H1 (cell line): ENCODE results near the gene CELF2. TPM values are rescaled to one million over a fixed set of nuclear protein-coding genes. Genes with fewer than 3 reads are reported as not detected.

Experiments
- CTCF ChIA-PET: fragments of 300-600 bp; sonication (Branson Sonifier 250); formaldehyde crosslinking; loops from one replicate; lab custom pipeline; 2021; ENCODE audit not compliant: partially characterized antibody; lab: Charles Lee
- POLR2A ChIA-PET: fragments of 300-600 bp; sonication (Branson Sonifier 250); formaldehyde crosslinking; loops from one replicate; lab custom pipeline; 2021; ENCODE audit warnings: inconsistent platforms; ENCODE audit not compliant: partially characterized antibody; lab: Charles Lee
- DNase-seq, 2 experiments: peaks; one replicate each; pipeline versions ENCODE4 v3.0.0 to v3.0.0-alpha.2; 2010 to 2022; ENCODE audit warnings: low spot score in 2 of 2, low read depth in 1 of 2, mixed read lengths in 1 of 2
- FAIRE-seq: peaks from 2 replicates; lab custom pipeline; 2011; peaks lifted over from hg19 to GRCh38; lab: Jason Lieb, UNC
- H2AFZ ChIP-seq: 2 replicates; pipeline ENCODE4 v1.8.1; 2012; ENCODE audit warnings: low read length, inconsistent platforms
- H2AK5ac ChIP-seq: 2 replicates; pipeline ENCODE4 v1.6.1; 2013; ENCODE audit warnings: low read depth, low read length
- H2BK120ac ChIP-seq: replicated peaks from 2 replicates; pipeline ENCODE3; 2013; ENCODE audit warnings: low read depth, low read length, inconsistent platforms
- H2BK12ac ChIP-seq: 2 replicates; pipeline ENCODE4 v1.6.1; 2013; ENCODE audit warnings: low read depth, low read length
- H2BK15ac ChIP-seq: 2 replicates; pipeline ENCODE4 v1.6.1; 2013; ENCODE audit warnings: low read length
- H2BK20ac ChIP-seq: 2 replicates; pipeline ENCODE4 v1.6.1; 2013; ENCODE audit warnings: low read length
- H2BK5ac ChIP-seq: 2 replicates; pipeline ENCODE4 v1.6.1; 2013; ENCODE audit warnings: low read depth, low read length
- H3K14ac ChIP-seq: 2 replicates; pipeline ENCODE4 v1.6.1; 2013; ENCODE audit warnings: inconsistent platforms; ENCODE audit not compliant: insufficient read length
- H3K18ac ChIP-seq: 2 replicates; pipeline ENCODE4 v1.6.1; 2013; ENCODE audit warnings: low read length; ENCODE audit errors: extremely low read depth
- H3K23ac ChIP-seq: 2 replicates; pipeline ENCODE4 v1.6.1; 2013; ENCODE audit warnings: inconsistent platforms; ENCODE audit not compliant: insufficient read length
- H3K23me2 ChIP-seq: 2 replicates; pipeline ENCODE4 v1.6.1; 2013; ENCODE audit warnings: low read depth, low read length
- H3K27ac ChIP-seq: 2 replicates; pipeline ENCODE4 v1.6.1; 2011; ENCODE audit warnings: low read depth, low read length, inconsistent platforms
- H3K27me3 ChIP-seq, 4 experiments: replicated peaks in 1 of 4; 1 replicate in 1 of 4; 2 replicates in 3 of 4; pipeline versions ENCODE4 v1.6.1 to v1.8.1; 2011 to 2013; ENCODE audit warnings: low read length in 3 of 4, mild to moderate bottlenecking in 3 of 4, inconsistent platforms in 2 of 4, mixed read lengths in 2 of 4, moderate library complexity in 1 of 4; ENCODE audit not compliant: control insufficient read depth in 3 of 4, insufficient read depth in 3 of 4; ENCODE audit errors: extremely low read depth in 1 of 4
- H3K36me3 ChIP-seq, 4 experiments: 2 replicates each; pipeline versions ENCODE4 v1.6.1 to v1.8.1; 2011 to 2013; ENCODE audit warnings: mild to moderate bottlenecking in 4 of 4, low read length in 3 of 4, moderate library complexity in 2 of 4, control low read depth in 1 of 4, inconsistent platforms in 1 of 4; ENCODE audit not compliant: insufficient read depth in 4 of 4, control insufficient read depth in 2 of 4
- H3K4ac ChIP-seq: replicated peaks from 2 replicates; pipeline ENCODE3; 2013; ENCODE audit warnings: low read length, low read depth, mixed read lengths, inconsistent platforms; ENCODE audit not compliant: insufficient read length
- H3K4me1 ChIP-seq, 4 experiments: replicated peaks in 1 of 4; 1 replicate in 1 of 4; 2 replicates in 3 of 4; pipeline versions ENCODE4 v1.6.1 to v1.8.1; 2011 to 2013; ENCODE audit warnings: low read length in 3 of 4, inconsistent platforms in 2 of 4, mixed read lengths in 1 of 4; ENCODE audit not compliant: insufficient read depth in 4 of 4, control insufficient read depth in 3 of 4
- H3K4me2 ChIP-seq, 2 experiments: 2 replicates each; pipeline versions ENCODE4 v1.6.1 to v1.8.1; 2011 to 2013; ENCODE audit warnings: low read depth in 2 of 2, low read length in 2 of 2, control low read depth in 1 of 2, inconsistent platforms in 1 of 2, mild to moderate bottlenecking in 1 of 2; ENCODE audit not compliant: insufficient read depth in 1 of 2
- H3K4me3 ChIP-seq, 4 experiments: fragments of 200-600, 300-600 bp in 1 of 4; sonication (generic), shearing (Covaris generic), sonication (Bioruptor Twin) in 1 of 4; 2 replicates each; pipeline versions ENCODE4 v1.5.1 to v1.8.1; 2011 to 2016; ENCODE audit warnings: low read length in 4 of 4, low read depth in 3 of 4, control low read depth in 2 of 4, inconsistent platforms in 2 of 4, mild to moderate bottlenecking in 2 of 4, mixed read lengths in 1 of 4, moderate library complexity in 1 of 4; ENCODE audit not compliant: insufficient read depth in 2 of 4; ENCODE audit errors: extremely low read depth in 1 of 4
- H3K56ac ChIP-seq: replicated peaks from 2 replicates; pipeline ENCODE3; 2013; ENCODE audit warnings: low read depth, mild to moderate bottlenecking, mixed read lengths, low read length, inconsistent platforms; ENCODE audit not compliant: insufficient read length
- H3K79me1 ChIP-seq: 2 replicates; pipeline ENCODE4 v1.6.1; 2013; ENCODE audit warnings: low read depth, low read length, control low read depth
- H3K79me2 ChIP-seq, 2 experiments: 2 replicates each; pipeline versions ENCODE4 v1.6.1 to v1.8.1; 2012 to 2013; ENCODE audit warnings: low read length in 2 of 2, mild to moderate bottlenecking in 2 of 2, inconsistent platforms in 1 of 2; ENCODE audit not compliant: insufficient read depth in 2 of 2, control insufficient read depth in 1 of 2
- H3K9ac ChIP-seq, 4 experiments: replicated peaks in 1 of 4; 1 replicate in 1 of 4; 2 replicates in 3 of 4; pipeline versions ENCODE4 v1.6.1 to v1.8.1; 2011 to 2013; ENCODE audit warnings: low read depth in 3 of 4, low read length in 3 of 4, control low read depth in 2 of 4, mild to moderate bottlenecking in 2 of 4, moderate library complexity in 2 of 4, inconsistent platforms in 1 of 4; ENCODE audit errors: extremely low read depth in 1 of 4
- H3K9me3 ChIP-seq, 2 experiments: 2 replicates each; pipeline versions ENCODE4 v1.6.1 to v1.8.1; 2012 to 2013; ENCODE audit warnings: mild to moderate bottlenecking in 2 of 2, moderate library complexity in 2 of 2, control low read depth in 1 of 2, inconsistent platforms in 1 of 2, low read depth in 1 of 2, low read length in 1 of 2, mixed read lengths in 1 of 2; ENCODE audit not compliant: insufficient read depth in 2 of 2
- H4K20me1 ChIP-seq, 2 experiments: replicated peaks in 1 of 2; 2 replicates each; pipeline versions ENCODE3 to v1.8.1; 2011 to 2013; ENCODE audit warnings: inconsistent platforms in 2 of 2, low read length in 2 of 2, mild to moderate bottlenecking in 1 of 2; ENCODE audit not compliant: insufficient read depth in 2 of 2, control insufficient read depth in 1 of 2
- H4K5ac ChIP-seq: 2 replicates; pipeline ENCODE4 v1.6.1; 2013; ENCODE audit warnings: low read length, low read depth, mixed read lengths, inconsistent platforms; ENCODE audit not compliant: insufficient read length
- H4K8ac ChIP-seq: 2 replicates; pipeline ENCODE4 v1.8.0; 2013; ENCODE audit warnings: mild to moderate bottlenecking, moderate library complexity, low read length, inconsistent platforms; ENCODE audit not compliant: insufficient read depth; ENCODE audit errors: extremely low read depth
- H4K91ac ChIP-seq: replicated peaks from 2 replicates; pipeline ENCODE3; 2013; ENCODE audit warnings: low read length, mixed read lengths, inconsistent platforms; ENCODE audit not compliant: insufficient read length
- EP300 ChIP-seq, 2 experiments: IDR thresholded peaks; 1 replicate in 1 of 2; 2 replicates in 1 of 2; pipeline ENCODE4 v1.6.1; 2011 to 2012; ENCODE audit warnings: low read depth in 2 of 2, low read length in 2 of 2, mild to moderate bottlenecking in 2 of 2, borderline replicate concordance in 1 of 2, inconsistent platforms in 1 of 2, moderate library complexity in 1 of 2
- KDM1A ChIP-seq: fragments of 200-600, 300-600 bp; sonication (generic); IDR thresholded peaks from 2 replicates; pipeline ENCODE4 v1.7.1; 2016; ENCODE audit warnings: mild to moderate bottlenecking, low read length, borderline replicate concordance
- NRF1 ChIP-seq: IDR thresholded peaks from 2 replicates; pipeline ENCODE4 v1.6.1; 2011; ENCODE audit warnings: mild to moderate bottlenecking, low read depth, low read length, improper control_type of control experiment
- RAD21 ChIP-seq, 2 experiments: IDR thresholded peaks in 1 of 2; conservative IDR thresholded peaks in 1 of 2; 2 replicates each; pipeline ENCODE4 v1.6.1; 2011; ENCODE audit warnings: low read depth in 2 of 2, low read length in 2 of 2, improper control_type of control experiment in 1 of 2, inconsistent platforms in 1 of 2, mild to moderate bottlenecking in 1 of 2, moderate library complexity in 1 of 2
- TCF12 ChIP-seq: IDR thresholded peaks from 2 replicates; pipeline ENCODE4 v1.6.1; 2011; ENCODE audit warnings: low read depth, mild to moderate bottlenecking, low read length
- WGBS, 2 experiments: shearing (Covaris generic) in 1 of 2; methylation state at CpG; one replicate each; pipeline versions ENCODE4 v1.1.6 to v1.1.7; 2013 to 2015; ENCODE audit warnings: low lambda C conversion rate in 2 of 2, mixed read lengths in 2 of 2, inconsistent platforms in 1 of 2, low coverage in 1 of 2, missing lambda C conversion rate in 1 of 2; ENCODE audit not compliant: insufficient replicate concordance in 2 of 2, insufficient coverage in 1 of 2, insufficient read length in 1 of 2; ENCODE audit errors: extremely low coverage in 1 of 2, missing lambda C conversion rate in 1 of 2; 5-methylcytosine and 5-hydroxymethylcytosine counted together
- polyA plus RNA-seq, 7 experiments: library from polyadenylated mRNA; depleted of rRNA in 3 of 7; stranded (reverse) in 5 of 7; unstranded in 2 of 7; fragments of >200 nt in 5 of 7; fragments of 200-250 nt in 2 of 7; gene quantifications; 1 replicate in 5 of 7; 2 replicates in 1 of 7; 4 replicates in 1 of 7; pipeline versions ENCODE4 v1.2.1 to v1.2.3, GENCODE V29; 2011 to 2013; ENCODE audit warnings: missing spikeins in 2 of 7, mixed read lengths in 2 of 7
- total RNA-seq: library from RNA; stranded (reverse); fragmentation: NEBNext Ultra II Directional; extraction: Animal tissue kit (Norgen Biotek cat#: 25700); gene quantifications from 2 replicates; pipeline ENCODE4 v1.2.1, GENCODE V29; 2021
- TF ChIP-seq, protein P1 (sequence below), 3 experiments: IDR thresholded peaks; 1 replicate in 2 of 3; 2 replicates in 1 of 3; pipeline versions ENCODE4 v1.5.1 to v1.6.1; 2011; ENCODE audit warnings: low read length in 3 of 3, mild to moderate bottlenecking in 3 of 3, inconsistent platforms in 2 of 3, low read depth in 1 of 3, moderate library complexity in 1 of 3; ENCODE audit not compliant: insufficient read depth in 1 of 3; ENCODE audit errors: control extremely low read depth in 1 of 3
- TF ChIP-seq, protein P2 (sequence below): IDR thresholded peaks from 2 replicates; pipeline ENCODE4 v1.6.1; 2011; ENCODE audit warnings: low read length, improper control_type of control experiment

The CELF2 gene
- total and polyA plus RNA-seq, 2 of the 8 experiments (the other 6 are each of a cell fraction or from before 2014, with no cell fraction given), result 18.3 to 22.7 TPM

DNA sequence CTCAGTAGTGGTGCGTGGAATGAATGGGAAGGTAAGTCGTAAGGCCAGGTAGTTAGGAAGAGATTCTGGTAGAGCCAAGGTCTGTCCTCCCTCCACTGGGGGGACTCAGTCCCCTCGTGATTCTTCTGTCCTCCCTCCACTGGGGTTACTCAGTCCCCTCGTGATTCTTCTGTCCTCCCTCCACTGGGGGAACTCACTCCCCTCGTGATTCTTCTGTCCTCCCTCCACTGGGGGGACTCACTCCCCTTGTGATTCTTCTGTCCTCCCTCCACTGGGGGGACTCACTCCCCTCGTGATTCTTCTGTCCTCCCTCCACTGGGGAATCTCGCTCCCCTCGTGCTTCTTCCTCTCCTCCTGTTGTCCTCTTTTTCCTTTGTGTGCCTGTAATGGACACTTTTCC, 125.1 kb downstream of the CELF2 start:
- Histone ChIP-seq H3K14ac (no peak overlapping the region), H3K27me3 (no peaks in the 10 kb centered on the region), H2BK5ac (no peak overlapping the region), H2AFZ (no peak overlapping the region), H4K5ac (no peak overlapping the region), H3K4me2 (no peak overlapping the region), H4K91ac (no peak overlapping the region), H4K8ac (no peak overlapping the region), H2BK12ac (no peak overlapping the region), H3K23me2 (no peaks in the 10 kb centered on the region), H3K79me1 (no peaks in the 10 kb centered on the region), H3K9ac (no peak overlapping the region), H3K79me2 (no peaks in the 10 kb centered on the region), H2BK15ac (no peak overlapping the region), H3K56ac (no peak overlapping the region), H2BK120ac (no peak overlapping the region), H3K27ac (no peak overlapping the region), H4K20me1 (no peaks in the 10 kb centered on the region), H3K23ac (no peak overlapping the region), H3K4ac (no peak overlapping the region), H3K36me3 (no peaks in the 10 kb centered on the region), H3K18ac (no peak overlapping the region), H3K4me1 (peaks cover 0 to 13% (median 13%) of the 10 kb centered on the region in 4 experiments; a peak in 4 of 7 replicates), H3K9me3 (no peaks in the 10 kb centered on the region; a peak in 1 of 4 replicates), H2BK20ac (no peak overlapping the region), H3K4me3 (no peak overlapping the region), H2AK5ac (no peak overlapping the region)
- no peak for FAIRE-seq
- 81% methylated on average over 8 of the region's 8 CpGs; no CpG with 5 or more reads in 1 of the 2 experiments for WGBS, 2 experiments
- ChIA-PET CTCF (interaction anchor here (1.0 kb wide), 1 partner anchor 9 kb away, joined by 3 read pairs; no protein-coding TSS in a partner anchor), POLR2A (no interaction called here)
- no peak for DNase-seq
- TF ChIP-seq EP300 (IDR thresholded peaks at IDR 0.05; ENCODE audit: borderline replicate concordance in 1 of 2, low read depth in 2 of 2, low read length in 2 of 2) (no peak), TCF12 (no peak), RAD21 (IDR thresholded peaks at IDR 0.05 in 1 of 2, conservative IDR thresholded peaks at IDR 0.05 in 1 of 2; ENCODE audit: low read depth in 2 of 2, low read length in 2 of 2) (peak in 1 of 2 experiments; percentile 6; a peak in 1 of 4 replicates), KDM1A (no peak), NRF1 (no peak)
- TF ChIP-seq, protein P1, sequence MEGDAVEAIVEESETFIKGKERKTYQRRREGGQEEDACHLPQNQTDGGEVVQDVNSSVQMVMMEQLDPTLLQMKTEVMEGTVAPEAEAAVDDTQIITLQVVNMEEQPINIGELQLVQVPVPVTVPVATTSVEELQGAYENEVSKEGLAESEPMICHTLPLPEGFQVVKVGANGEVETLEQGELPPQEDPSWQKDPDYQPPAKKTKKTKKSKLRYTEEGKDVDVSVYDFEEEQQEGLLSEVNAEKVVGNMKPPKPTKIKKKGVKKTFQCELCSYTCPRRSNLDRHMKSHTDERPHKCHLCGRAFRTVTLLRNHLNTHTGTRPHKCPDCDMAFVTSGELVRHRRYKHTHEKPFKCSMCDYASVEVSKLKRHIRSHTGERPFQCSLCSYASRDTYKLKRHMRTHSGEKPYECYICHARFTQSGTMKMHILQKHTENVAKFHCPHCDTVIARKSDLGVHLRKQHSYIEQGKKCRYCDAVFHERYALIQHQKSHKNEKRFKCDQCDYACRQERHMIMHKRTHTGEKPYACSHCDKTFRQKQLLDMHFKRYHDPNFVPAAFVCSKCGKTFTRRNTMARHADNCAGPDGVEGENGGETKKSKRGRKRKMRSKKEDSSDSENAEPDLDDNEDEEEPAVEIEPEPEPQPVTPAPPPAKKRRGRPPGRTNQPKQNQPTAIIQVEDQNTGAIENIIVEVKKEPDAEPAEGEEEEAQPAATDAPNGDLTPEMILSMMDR (IDR thresholded peaks at IDR 0.05; ENCODE audit: control extremely low read depth in 1 of 3, insufficient read depth in 1 of 3, low read depth in 1 of 3, low read length in 3 of 3), result peak in 2 of 3 experiments; percentile 5 to 47; a peak in 3 of 4 replicates
- TF ChIP-seq, protein P2, sequence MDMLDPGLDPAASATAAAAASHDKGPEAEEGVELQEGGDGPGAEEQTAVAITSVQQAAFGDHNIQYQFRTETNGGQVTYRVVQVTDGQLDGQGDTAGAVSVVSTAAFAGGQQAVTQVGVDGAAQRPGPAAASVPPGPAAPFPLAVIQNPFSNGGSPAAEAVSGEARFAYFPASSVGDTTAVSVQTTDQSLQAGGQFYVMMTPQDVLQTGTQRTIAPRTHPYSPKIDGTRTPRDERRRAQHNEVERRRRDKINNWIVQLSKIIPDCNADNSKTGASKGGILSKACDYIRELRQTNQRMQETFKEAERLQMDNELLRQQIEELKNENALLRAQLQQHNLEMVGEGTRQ, result no peak
